ENCODE measurements around the gene NBEAL2. TPM values are rescaled to one million over a fixed set of nuclear protein-coding genes. Genes with fewer than 3 reads are reported as not detected.

Gene NBEAL2
- total and polyA plus RNA-seq, 2 of the 8 experiments (the other 6 are each of a cell fraction or from before 2014, with no cell fraction given) = 27.3 to 46.9 TPM

DNA sequence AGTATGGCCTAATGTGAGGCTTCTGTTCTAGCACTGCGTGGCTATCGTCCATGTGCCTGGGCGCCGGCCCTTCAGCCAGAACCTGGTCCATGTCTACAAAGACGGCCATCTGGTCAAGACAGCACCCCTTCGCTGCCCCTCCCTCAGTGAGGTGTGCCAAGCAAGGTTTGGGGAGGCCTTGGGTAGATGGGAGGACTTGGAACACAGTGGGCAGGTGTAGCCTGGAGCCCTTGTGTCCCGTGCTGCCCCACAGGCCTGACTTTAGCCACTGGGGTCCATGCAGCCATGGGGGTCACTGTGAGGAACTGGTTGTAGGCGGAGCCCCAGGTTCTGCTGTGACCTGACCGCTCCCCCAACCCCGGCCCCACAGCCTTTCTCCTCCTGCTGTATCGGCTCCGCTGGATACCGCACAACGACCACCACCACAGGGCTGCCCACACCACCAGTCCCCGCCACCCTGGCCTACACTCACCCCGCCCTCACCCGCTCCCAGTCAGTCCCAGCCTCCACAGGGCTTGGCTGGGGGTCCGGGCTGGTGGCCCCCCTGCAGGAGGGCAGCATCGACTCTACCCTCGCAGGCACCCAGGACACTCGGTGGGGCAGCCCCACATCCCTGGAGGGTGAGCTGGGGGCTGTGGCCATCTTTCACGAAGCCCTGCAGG, 16.6 kb downstream of the NBEAL2 start (continued):
- TF ChIP-seq, protein P1, sequence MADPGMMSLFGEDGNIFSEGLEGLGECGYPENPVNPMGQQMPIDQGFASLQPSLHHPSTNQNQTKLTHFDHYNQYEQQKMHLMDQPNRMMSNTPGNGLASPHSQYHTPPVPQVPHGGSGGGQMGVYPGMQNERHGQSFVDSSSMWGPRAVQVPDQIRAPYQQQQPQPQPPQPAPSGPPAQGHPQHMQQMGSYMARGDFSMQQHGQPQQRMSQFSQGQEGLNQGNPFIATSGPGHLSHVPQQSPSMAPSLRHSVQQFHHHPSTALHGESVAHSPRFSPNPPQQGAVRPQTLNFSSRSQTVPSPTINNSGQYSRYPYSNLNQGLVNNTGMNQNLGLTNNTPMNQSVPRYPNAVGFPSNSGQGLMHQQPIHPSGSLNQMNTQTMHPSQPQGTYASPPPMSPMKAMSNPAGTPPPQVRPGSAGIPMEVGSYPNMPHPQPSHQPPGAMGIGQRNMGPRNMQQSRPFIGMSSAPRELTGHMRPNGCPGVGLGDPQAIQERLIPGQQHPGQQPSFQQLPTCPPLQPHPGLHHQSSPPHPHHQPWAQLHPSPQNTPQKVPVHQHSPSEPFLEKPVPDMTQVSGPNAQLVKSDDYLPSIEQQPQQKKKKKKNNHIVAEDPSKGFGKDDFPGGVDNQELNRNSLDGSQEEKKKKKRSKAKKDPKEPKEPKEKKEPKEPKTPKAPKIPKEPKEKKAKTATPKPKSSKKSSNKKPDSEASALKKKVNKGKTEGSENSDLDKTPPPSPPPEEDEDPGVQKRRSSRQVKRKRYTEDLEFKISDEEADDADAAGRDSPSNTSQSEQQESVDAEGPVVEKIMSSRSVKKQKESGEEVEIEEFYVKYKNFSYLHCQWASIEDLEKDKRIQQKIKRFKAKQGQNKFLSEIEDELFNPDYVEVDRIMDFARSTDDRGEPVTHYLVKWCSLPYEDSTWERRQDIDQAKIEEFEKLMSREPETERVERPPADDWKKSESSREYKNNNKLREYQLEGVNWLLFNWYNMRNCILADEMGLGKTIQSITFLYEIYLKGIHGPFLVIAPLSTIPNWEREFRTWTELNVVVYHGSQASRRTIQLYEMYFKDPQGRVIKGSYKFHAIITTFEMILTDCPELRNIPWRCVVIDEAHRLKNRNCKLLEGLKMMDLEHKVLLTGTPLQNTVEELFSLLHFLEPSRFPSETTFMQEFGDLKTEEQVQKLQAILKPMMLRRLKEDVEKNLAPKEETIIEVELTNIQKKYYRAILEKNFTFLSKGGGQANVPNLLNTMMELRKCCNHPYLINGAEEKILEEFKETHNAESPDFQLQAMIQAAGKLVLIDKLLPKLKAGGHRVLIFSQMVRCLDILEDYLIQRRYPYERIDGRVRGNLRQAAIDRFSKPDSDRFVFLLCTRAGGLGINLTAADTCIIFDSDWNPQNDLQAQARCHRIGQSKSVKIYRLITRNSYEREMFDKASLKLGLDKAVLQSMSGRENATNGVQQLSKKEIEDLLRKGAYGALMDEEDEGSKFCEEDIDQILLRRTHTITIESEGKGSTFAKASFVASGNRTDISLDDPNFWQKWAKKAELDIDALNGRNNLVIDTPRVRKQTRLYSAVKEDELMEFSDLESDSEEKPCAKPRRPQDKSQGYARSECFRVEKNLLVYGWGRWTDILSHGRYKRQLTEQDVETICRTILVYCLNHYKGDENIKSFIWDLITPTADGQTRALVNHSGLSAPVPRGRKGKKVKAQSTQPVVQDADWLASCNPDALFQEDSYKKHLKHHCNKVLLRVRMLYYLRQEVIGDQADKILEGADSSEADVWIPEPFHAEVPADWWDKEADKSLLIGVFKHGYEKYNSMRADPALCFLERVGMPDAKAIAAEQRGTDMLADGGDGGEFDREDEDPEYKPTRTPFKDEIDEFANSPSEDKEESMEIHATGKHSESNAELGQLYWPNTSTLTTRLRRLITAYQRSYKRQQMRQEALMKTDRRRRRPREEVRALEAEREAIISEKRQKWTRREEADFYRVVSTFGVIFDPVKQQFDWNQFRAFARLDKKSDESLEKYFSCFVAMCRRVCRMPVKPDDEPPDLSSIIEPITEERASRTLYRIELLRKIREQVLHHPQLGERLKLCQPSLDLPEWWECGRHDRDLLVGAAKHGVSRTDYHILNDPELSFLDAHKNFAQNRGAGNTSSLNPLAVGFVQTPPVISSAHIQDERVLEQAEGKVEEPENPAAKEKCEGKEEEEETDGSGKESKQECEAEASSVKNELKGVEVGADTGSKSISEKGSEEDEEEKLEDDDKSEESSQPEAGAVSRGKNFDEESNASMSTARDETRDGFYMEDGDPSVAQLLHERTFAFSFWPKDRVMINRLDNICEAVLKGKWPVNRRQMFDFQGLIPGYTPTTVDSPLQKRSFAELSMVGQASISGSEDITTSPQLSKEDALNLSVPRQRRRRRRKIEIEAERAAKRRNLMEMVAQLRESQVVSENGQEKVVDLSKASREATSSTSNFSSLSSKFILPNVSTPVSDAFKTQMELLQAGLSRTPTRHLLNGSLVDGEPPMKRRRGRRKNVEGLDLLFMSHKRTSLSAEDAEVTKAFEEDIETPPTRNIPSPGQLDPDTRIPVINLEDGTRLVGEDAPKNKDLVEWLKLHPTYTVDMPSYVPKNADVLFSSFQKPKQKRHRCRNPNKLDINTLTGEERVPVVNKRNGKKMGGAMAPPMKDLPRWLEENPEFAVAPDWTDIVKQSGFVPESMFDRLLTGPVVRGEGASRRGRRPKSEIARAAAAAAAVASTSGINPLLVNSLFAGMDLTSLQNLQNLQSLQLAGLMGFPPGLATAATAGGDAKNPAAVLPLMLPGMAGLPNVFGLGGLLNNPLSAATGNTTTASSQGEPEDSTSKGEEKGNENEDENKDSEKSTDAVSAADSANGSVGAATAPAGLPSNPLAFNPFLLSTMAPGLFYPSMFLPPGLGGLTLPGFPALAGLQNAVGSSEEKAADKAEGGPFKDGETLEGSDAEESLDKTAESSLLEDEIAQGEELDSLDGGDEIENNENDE (IDR thresholded peaks at IDR 0.05; ENCODE audit: insufficient replicate concordance, low read length) = no peak
- no peak for TF ChIP-seq TBP (IDR thresholded peaks at IDR 0.05; ENCODE audit: low read depth, low read length)
- TF ChIP-seq EP300 (IDR thresholded peaks at IDR 0.05; ENCODE audit: borderline replicate concordance in 1 of 2, low read depth in 2 of 2, low read length in 2 of 2) = no peak
- TF ChIP-seq KDM4A (IDR thresholded peaks at IDR 0.05; ENCODE audit: low read depth, low read length, severe bottlenecking) = no peak
- no peak for TF ChIP-seq TAF1 (IDR thresholded peaks at IDR 0.05; ENCODE audit: low read depth, low read length)
- TF ChIP-seq SIX5 (IDR thresholded peaks at IDR 0.05; ENCODE audit: low read depth, low read length) = no peak
- no peak for TF ChIP-seq JUND (IDR thresholded peaks at IDR 0.05; ENCODE audit: low read length)
- TF ChIP-seq YY1 (IDR thresholded peaks at IDR 0.05; ENCODE audit: low read depth, low read length) = no peak
